Measurements from ENCODE around the gene ATP8A1. TPM values are rescaled to one million over a fixed set of nuclear protein-coding genes. Genes with fewer than 3 reads are reported as not detected.

The ATP8A1 gene
- total and polyA plus RNA-seq, 4 donors: 0.65 to 15.9 (median 5.9) TPM

- H3K27me3 ChIP-seq (ENCODE audit: control insufficient read depth in 4 of 4, insufficient read depth in 4 of 4, low read length in 3 of 4): no peaks in the 10 kb centered on the region
- WGBS: 84% methylated on average over 5 of the region's 5 CpGs
- no peaks in the 10 kb centered on the region for H3K4me1 ChIP-seq (ENCODE audit: control insufficient read depth in 4 of 4, insufficient read depth in 4 of 4, low read length in 3 of 4)
- TF ChIP-seq FOXA2 (IDR thresholded peaks at IDR 0.05): no peak
- TF ChIP-seq ZBTB33 (IDR thresholded peaks at IDR 0.05): no peak
- TF ChIP-seq MAX (IDR thresholded peaks at IDR 0.05): no peak
- no peak for TF ChIP-seq HNF4A (conservative IDR thresholded peaks at IDR 0.05)
- TF ChIP-seq RAD21 (IDR thresholded peaks at IDR 0.05): no peak
- no peak for TF ChIP-seq JUND (IDR thresholded peaks at IDR 0.05)
- TF ChIP-seq HNF4G (IDR thresholded peaks at IDR 0.05): no peak
- TF ChIP-seq TAF1 (conservative IDR thresholded peaks at IDR 0.05): no peak
- TF ChIP-seq FOXA1 (IDR thresholded peaks at IDR 0.05): no peak
- TF ChIP-seq REST (IDR thresholded peaks at IDR 0.05): no peak
- no peak for TF ChIP-seq ATF3 (IDR thresholded peaks at IDR 0.05)
- TF ChIP-seq RXRA (IDR thresholded peaks at IDR 0.05): no peak
- TF ChIP-seq GABPA (IDR thresholded peaks at IDR 0.05 in 1 of 2, conservative IDR thresholded peaks at IDR 0.05 in 1 of 2): no peak
- TF ChIP-seq CTCF (IDR thresholded peaks at IDR 0.05; ENCODE audit: low read depth, low read length, missing input control): no peak
- no peak for TF ChIP-seq EGR1 (IDR thresholded peaks at IDR 0.05; ENCODE audit: low read depth in 2 of 2)
- no peak for TF ChIP-seq YY1 (IDR thresholded peaks at IDR 0.05)
- DNase-seq (ENCODE audit: low spot score): no peak
- no peaks in the 10 kb centered on the region for H3K9me3 ChIP-seq (ENCODE audit: control insufficient read depth in 4 of 4, low read length in 3 of 4)
- H3K27ac ChIP-seq (ENCODE audit: low read depth in 1 of 2, low read length in 2 of 2): no peak overlapping the region
- no peaks in the 10 kb centered on the region for H3K36me3 ChIP-seq (ENCODE audit: control insufficient read depth in 4 of 4, insufficient read depth in 3 of 4, low read depth in 1 of 4, low read length in 3 of 4)
- no peak overlapping the region for H3K9ac ChIP-seq (ENCODE audit: low read depth in 1 of 2, low read length in 2 of 2)
- no peak overlapping the region for H3K4me3 ChIP-seq (ENCODE audit: low read depth in 1 of 3, low read length in 3 of 3)
Measured at GRCh38 chr4:42562016-42562415, 94.9 kb downstream of the ATP8A1 start.

- Histone ChIP-seq H3K27ac (ENCODE audit: low read depth in 1 of 2, low read length in 2 of 2) (no peak overlapping the region), H3K4me3 (ENCODE audit: low read depth in 1 of 3, low read length in 3 of 3) (no peak overlapping the region), H3K9ac (ENCODE audit: low read depth in 1 of 2, low read length in 2 of 2) (no peak overlapping the region), H3K27me3 (ENCODE audit: control insufficient read depth in 4 of 4, insufficient read depth in 4 of 4, low read length in 3 of 4) (no peaks in the 10 kb centered on the region), H3K9me3 (ENCODE audit: control insufficient read depth in 4 of 4, low read length in 3 of 4) (no peaks in the 10 kb centered on the region), H3K36me3 (ENCODE audit: control insufficient read depth in 4 of 4, insufficient read depth in 3 of 4, low read depth in 1 of 4, low read length in 3 of 4) (no peaks in the 10 kb centered on the region), H3K4me1 (ENCODE audit: control insufficient read depth in 4 of 4, insufficient read depth in 4 of 4, low read length in 3 of 4) (no peaks in the 10 kb centered on the region)
- 98% methylated on average over 11 of the region's 11 CpGs for WGBS
- DNase-seq (ENCODE audit: low spot score): no peak
- TF ChIP-seq JUND (IDR thresholded peaks at IDR 0.05) (no peak), YY1 (IDR thresholded peaks at IDR 0.05) (no peak), RAD21 (IDR thresholded peaks at IDR 0.05) (no peak), SP1 (IDR thresholded peaks at IDR 0.05) (no peak), RXRA (IDR thresholded peaks at IDR 0.05) (no peak), ATF3 (IDR thresholded peaks at IDR 0.05) (no peak), MAX (IDR thresholded peaks at IDR 0.05) (no peak), NR2F2 (IDR thresholded peaks at IDR 0.05) (no peak), FOXA2 (IDR thresholded peaks at IDR 0.05) (no peak), REST (IDR thresholded peaks at IDR 0.05) (no peak), GABPA (IDR thresholded peaks at IDR 0.05 in 1 of 2, conservative IDR thresholded peaks at IDR 0.05 in 1 of 2) (no peak)
Measured at GRCh38 chr4:42561031-42561430, 95.9 kb downstream of the ATP8A1 start.
